Cardiac muscle cell (in vitro differentiated cells and primary cell): ENCODE data around the gene CCM2. TPM values are rescaled to one million over a fixed set of nuclear protein-coding genes. Genes with fewer than 3 reads are reported as not detected.

Source experiments
- DNase-seq, 2 donors: peaks; one replicate each; pipeline versions ENCODE4 v3.0.0 to v3.0.0-alpha.2; 2010 to 2017; ENCODE audit warnings: low read depth in 1 of 2, low spot score in 1 of 2
- H3K27ac ChIP-seq: fragments of 200-600 bp; sonication (generic); 2 replicates; pipeline ENCODE4 v1.5.1; 2016
- H3K27me3 ChIP-seq: fragments of 200-600 bp; sonication (generic); 2 replicates; pipeline ENCODE4 v1.6.0; 2016; ENCODE audit warnings: control low read depth
- H3K36me3 ChIP-seq: fragments of 200-600 bp; sonication (generic); 2 replicates; pipeline ENCODE4 v1.5.1; 2016; ENCODE audit warnings: control low read depth
- H3K4me1 ChIP-seq: fragments of 200-600 bp; sonication (generic); 2 replicates; pipeline ENCODE4 v1.8.1; 2017; ENCODE audit warnings: low read depth, mild to moderate bottlenecking, mixed run types
- H3K4me3 ChIP-seq: fragments of 200-600 bp; sonication (generic); 2 replicates; pipeline ENCODE4 v1.5.1; 2016; ENCODE audit warnings: mild to moderate bottlenecking
- H3K9me3 ChIP-seq: fragments of 200-600 bp; sonication (generic); 2 replicates; pipeline ENCODE4 v1.5.1; 2017; ENCODE audit warnings: low read depth, mild to moderate bottlenecking, control low read depth
- polyA plus RNA-seq: library from polyadenylated mRNA; unstranded; fragments of >200 nt; fragmentation: Nextera tagmentation; extraction: Ambion mirVana; gene quantifications from 2 replicates; pipeline ENCODE4 v1.2.1, GENCODE V29; 2016
- total RNA-seq: library from RNA; depleted of rRNA; stranded (reverse); fragments of >200 nt; gene quantifications from 2 replicates; pipeline ENCODE4 v1.2.3, GENCODE V29; 2016
- TF ChIP-seq, protein P1 (sequence below): IDR thresholded peaks from 2 replicates; pipeline ENCODE4 v1.5.1; 2012; ENCODE audit warnings: low read depth, mild to moderate bottlenecking, low read length

Gene CCM2
- total and polyA plus RNA-seq, 2 experiments from 2014 or later, result 38.3 to 65.7 TPM

DNA sequence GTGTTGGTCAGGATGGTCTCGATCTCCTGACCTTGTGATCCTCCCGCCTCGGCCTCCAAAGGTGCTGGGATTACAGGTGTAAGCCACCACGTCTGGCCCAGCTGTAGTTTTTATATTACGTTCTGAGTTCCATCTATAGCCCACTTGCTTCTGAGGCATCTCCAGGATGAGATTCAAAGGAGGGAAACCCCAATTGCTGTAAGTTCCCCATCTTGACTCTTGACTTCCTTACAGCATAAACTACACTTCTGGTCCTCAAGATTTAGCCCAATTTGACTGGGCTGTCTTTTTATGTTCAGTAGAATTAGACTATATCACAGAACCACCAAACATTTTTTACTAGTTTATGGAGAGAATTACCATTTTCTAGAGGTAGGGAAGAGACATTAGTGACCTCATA lies 44.3 kb downstream of the CCM2 start:
- Histone ChIP-seq H3K27me3 (no peaks in the 10 kb centered on the region), H3K9me3 (no peaks in the 10 kb centered on the region), H3K36me3 (peaks cover 11% of the 10 kb centered on the region), H3K4me1 (no peaks in the 10 kb centered on the region), H3K27ac (no peak overlapping the region), H3K4me3 (no peak overlapping the region)
- TF ChIP-seq, protein P1, sequence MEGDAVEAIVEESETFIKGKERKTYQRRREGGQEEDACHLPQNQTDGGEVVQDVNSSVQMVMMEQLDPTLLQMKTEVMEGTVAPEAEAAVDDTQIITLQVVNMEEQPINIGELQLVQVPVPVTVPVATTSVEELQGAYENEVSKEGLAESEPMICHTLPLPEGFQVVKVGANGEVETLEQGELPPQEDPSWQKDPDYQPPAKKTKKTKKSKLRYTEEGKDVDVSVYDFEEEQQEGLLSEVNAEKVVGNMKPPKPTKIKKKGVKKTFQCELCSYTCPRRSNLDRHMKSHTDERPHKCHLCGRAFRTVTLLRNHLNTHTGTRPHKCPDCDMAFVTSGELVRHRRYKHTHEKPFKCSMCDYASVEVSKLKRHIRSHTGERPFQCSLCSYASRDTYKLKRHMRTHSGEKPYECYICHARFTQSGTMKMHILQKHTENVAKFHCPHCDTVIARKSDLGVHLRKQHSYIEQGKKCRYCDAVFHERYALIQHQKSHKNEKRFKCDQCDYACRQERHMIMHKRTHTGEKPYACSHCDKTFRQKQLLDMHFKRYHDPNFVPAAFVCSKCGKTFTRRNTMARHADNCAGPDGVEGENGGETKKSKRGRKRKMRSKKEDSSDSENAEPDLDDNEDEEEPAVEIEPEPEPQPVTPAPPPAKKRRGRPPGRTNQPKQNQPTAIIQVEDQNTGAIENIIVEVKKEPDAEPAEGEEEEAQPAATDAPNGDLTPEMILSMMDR, result no peak
- no peak for DNase-seq

DNA sequence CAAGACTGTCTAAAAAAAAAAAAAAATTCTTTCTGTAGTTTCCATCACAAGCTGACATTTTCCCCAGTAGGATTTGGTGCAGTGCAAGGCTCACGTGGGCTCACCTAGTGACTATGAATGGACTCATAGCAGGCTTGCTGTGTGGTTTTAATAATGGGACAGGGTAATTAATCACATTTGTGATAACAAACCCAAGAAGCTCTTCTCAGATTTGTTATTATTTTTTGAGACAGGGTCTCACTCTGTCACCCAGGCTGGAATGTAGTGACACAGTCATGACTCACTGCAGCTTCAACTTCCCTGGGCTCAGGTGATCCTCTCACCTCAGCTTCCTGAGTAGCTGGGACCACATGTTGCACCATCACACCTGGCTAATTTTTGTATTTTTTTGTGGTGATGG lies 48.7 kb downstream of the CCM2 start:
- no peaks in the 10 kb centered on the region for H3K4me1 ChIP-seq
- H3K27me3 ChIP-seq, result no peaks in the 10 kb centered on the region
- no peaks in the 10 kb centered on the region for H3K9me3 ChIP-seq
- H3K4me3 ChIP-seq, result no peak overlapping the region
- TF ChIP-seq, protein P1, result no peak
- H3K27ac ChIP-seq, result no peak overlapping the region
- H3K36me3 ChIP-seq, result peaks cover 4% of the 10 kb centered on the region
- no peak for DNase-seq

DNA sequence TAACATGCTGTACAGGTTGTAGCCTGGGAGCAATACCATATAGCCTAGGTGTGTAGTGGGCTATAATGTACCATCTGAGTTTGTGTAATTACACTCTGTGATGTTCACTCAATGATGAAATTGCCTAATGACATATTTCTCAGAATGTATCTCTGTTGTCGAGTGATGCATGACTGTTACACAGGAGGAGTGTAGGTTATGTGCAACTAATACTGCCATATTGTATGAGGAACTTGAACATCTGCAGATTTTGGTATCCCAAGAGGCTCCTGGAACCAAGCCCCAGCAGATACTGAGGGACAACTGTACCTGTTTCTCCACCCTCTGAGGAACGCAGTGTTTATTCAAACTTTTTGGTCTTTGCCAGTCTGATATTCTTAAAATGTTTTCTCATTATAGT lies 50.2 kb downstream of the CCM2 start:
- Histone ChIP-seq H3K4me1 (no peaks in the 10 kb centered on the region), H3K27me3 (no peaks in the 10 kb centered on the region), H3K36me3 (peaks cover 4% of the 10 kb centered on the region), H3K9me3 (no peaks in the 10 kb centered on the region), H3K4me3 (no peak overlapping the region), H3K27ac (no peak overlapping the region)
- DNase-seq, result no peak
- TF ChIP-seq, protein P1, result no peak

DNA sequence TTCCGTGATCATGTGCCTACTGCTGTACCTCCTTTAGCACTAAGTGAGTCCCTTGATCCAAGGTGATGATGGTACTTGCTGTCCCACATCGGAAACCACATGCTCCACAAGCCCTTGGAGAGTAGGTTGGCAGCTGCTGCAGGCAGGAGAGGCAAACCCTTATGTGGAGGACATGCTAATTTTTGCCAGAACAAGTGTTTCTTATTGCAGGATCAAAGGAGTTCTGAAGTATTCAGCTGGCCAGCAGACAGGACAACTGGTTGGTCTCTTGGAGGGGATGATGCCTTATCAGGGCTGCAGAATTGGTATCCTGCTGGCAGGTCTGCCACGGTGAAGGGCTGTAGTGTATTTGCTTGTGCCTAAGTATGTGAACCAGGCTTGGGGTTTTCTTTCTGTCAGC lies 52.0 kb downstream of the CCM2 start:
- Histone ChIP-seq H3K4me3 (no peak overlapping the region), H3K9me3 (no peaks in the 10 kb centered on the region), H3K36me3 (no peaks in the 10 kb centered on the region), H3K27me3 (no peaks in the 10 kb centered on the region), H3K27ac (no peak overlapping the region), H3K4me1 (no peaks in the 10 kb centered on the region)
- no peak for DNase-seq
- TF ChIP-seq, protein P1, result no peak

DNA sequence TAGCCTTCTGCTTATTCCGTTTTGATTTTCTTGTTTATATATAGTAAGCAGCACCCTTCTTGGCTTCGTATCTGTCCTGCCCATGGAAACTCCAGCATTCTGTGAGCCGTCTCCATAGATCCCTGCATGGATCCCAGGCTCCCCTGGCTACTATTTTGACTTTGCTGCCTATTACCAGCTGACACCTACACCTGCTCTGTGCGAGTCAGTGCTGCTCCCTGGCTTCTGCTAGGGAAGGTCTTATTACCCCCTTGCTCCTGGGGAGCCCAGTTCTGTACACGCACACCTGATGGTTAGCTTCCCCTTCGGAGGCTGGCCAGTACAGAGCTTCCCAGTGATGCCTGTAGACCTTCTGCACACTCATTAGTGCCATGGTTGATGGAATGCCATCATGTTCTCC lies 53.4 kb downstream of the CCM2 start:
- Histone ChIP-seq H3K27ac (no peak overlapping the region), H3K9me3 (no peaks in the 10 kb centered on the region), H3K4me1 (no peaks in the 10 kb centered on the region), H3K27me3 (no peaks in the 10 kb centered on the region), H3K4me3 (no peak overlapping the region), H3K36me3 (no peaks in the 10 kb centered on the region)
- no peak for DNase-seq
- TF ChIP-seq, protein P1, result no peak

DNA sequence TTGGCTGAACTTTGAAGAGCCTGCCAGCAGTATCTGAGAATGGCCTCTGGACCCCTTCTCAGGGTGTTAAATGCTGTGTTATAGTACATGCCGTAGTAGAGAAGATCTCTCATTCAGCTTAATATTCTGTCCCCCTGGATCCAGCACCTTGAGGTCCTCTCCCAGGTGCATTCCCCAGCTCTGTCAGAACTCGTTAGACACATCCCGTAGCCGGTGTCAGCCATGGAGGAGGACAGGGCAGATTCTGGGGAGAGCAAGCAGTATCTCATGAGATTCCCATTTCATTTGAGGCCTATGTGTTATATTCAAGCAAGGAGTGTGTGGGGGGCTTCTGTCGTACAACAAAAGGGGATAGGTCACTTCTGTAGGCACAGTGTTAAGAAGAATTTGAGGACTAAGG lies 53.9 kb downstream of the CCM2 start:
- TF ChIP-seq, protein P1, result no peak
- no peak overlapping the region for H3K4me3 ChIP-seq
- no peak for DNase-seq
- H3K9me3 ChIP-seq, result no peaks in the 10 kb centered on the region
- no peaks in the 10 kb centered on the region for H3K27me3 ChIP-seq
- H3K27ac ChIP-seq, result no peak overlapping the region
- no peaks in the 10 kb centered on the region for H3K36me3 ChIP-seq
- H3K4me1 ChIP-seq, result no peaks in the 10 kb centered on the region
